ENCODE results near the gene NR2F1-AS1.

DNA sequence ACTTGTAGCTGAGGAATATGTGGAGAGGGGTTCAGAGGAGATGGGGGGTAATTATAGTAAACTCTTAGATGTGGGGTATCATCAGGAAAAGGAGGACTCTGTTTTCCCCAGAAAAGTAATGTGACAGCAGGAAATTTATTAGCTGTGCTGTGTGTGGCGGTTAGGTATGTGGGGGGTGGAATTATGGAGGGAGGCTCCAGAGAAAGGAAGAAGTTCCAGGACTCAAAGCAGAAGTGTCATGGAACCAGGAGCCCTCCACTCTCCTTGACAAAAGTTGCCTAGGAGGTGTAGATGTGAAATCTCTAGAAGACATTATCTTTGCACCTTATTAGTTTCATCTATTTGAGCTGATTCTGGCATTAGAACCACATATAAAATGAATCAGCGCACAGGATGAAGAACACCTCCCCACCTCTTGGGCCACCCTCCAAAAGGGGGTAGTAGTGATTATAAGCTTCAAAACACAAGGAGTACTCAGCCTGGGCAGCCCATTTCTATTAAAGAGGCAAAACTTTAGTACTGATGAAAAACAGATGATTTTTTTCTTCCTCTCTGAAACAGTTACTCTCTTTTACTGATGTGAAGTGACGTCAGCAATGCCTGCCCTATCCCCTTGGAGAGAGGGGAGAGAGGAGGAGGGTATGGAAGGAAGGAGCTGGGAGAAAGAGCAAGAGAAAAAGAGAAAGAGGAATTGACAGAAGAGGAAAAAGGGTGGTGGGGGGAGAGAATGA lies 20.2 kb upstream of the NR2F1-AS1 start:
- no peak for TF ChIP-seq EZH2 (IDR thresholded peaks at IDR 0.05; ENCODE audit: insufficient read depth, poor library complexity, severe bottlenecking)
- no peak for TF ChIP-seq EZH2phosphoT487 (IDR thresholded peaks at IDR 0.05; ENCODE audit: insufficient read depth, low read depth)
